Measurements from ENCODE around the gene CHGA.

CHGA gene

DNA sequence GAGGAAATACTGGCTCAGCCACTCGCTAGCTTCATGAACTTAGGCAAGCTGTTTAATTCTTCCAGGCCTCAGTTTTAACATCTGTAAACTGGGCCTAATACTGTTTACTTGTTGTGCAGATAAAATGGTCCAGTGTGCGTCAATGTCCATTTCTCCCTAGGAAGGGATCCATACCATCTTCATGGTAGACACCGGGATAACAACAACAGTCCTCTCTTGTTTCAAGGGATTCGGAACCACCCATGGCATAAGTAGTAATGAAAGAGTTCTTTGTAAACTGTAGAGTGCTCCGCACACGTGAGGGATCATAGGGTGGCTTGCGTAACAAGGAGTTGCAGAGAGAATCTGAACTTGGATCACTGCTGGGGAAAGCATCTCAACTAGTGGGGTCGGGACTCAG is 17.3 kb upstream of the CHGA start:
- no peak overlapping the region for H3K27ac ChIP-seq
- H3K4me3 ChIP-seq = no peak overlapping the region
- TF ChIP-seq CTCF (IDR thresholded peaks at IDR 0.05) = no peak
- no peak for DNase-seq (ENCODE audit: low spot score)

- no peak for TF ChIP-seq CTCF (IDR thresholded peaks at IDR 0.05)
- Histone ChIP-seq H3K4me3 (no peak overlapping the region), H3K27ac (no peak overlapping the region)
- no peak for DNase-seq (ENCODE audit: low spot score)
Observed at GRCh38 chr14:92906420-92906819, 16.5 kb upstream of the CHGA start.

GRCh38 chr14:92906823-92907222 is 16.1 kb upstream of the CHGA start:
- Histone ChIP-seq H3K4me3 (no peak overlapping the region), H3K27ac (no peak overlapping the region)
- DNase-seq (ENCODE audit: low spot score) = no peak
- no peak for TF ChIP-seq CTCF (IDR thresholded peaks at IDR 0.05)

DNA sequence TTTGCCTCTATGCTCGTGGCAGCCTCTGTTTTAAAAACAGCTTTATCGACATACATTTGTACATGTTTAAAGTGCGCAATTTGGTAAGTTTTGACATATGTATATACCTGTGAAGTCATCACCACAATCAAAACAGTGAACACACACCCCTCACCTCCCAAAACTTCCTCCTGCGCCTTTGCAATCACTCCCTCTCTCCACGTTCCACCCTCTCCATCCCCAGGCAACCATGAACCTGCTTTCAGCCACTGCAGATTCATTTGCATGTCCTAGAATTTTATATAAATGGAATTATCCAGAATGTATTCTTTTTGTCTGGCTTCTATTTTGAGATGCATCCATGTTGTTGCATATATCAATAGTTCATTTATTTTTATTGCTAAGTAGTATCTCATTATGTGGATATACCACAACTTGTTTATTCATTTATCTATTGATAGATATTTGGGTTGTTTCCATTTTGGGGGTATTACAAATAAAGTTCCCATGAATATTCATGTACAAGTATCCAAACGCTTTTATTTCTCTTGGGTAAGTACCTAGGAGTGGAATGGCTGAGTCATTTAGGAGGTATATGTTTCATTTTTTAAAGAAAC is 15.5 kb upstream of the CHGA start:
- no peak for TF ChIP-seq CTCF (IDR thresholded peaks at IDR 0.05)
- no peak for DNase-seq (ENCODE audit: low spot score)
- H3K27ac ChIP-seq = no peak overlapping the region
- no peak overlapping the region for H3K4me3 ChIP-seq

DNA sequence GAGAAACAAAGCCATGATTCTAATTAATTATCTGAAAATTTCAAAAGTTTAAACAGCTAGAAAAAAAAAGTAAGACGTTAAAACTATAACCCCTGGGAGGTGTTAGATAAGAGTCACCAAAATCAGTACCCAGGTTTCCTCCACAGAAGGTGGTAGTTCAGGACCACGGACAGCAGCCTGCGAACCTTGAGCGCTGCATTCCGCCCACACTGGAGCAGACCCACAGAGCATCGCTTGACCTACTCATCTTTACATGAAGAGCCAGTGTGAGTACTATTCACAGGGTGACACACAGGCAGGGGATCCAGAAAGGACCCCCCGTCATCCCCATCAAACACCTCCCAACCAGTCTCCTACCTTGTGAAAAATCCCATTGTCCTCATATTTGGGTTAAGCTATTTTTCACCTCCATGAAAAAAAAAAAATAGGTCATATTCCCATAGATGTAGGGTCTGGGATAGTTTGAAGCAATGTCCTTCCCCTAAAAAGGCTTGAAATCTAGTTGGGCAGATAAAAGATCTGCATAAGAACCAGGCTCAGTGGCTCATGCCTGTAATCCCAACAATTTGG is 8.8 kb upstream of the CHGA start:
- H3K27ac ChIP-seq = no peak overlapping the region

GRCh38 chr14:92916201-92916600 is 6.7 kb upstream of the CHGA start:
- TF ChIP-seq CTCF (IDR thresholded peaks at IDR 0.05) = no peak
- Histone ChIP-seq H3K27ac (no peak overlapping the region), H3K4me3 (no peak overlapping the region)
- DNase-seq (ENCODE audit: low spot score) = no peak

More for the DNA sequence above, 8.8 kb upstream of the CHGA start:
- H3K4me3 ChIP-seq = no peak overlapping the region
- TF ChIP-seq CTCF (IDR thresholded peaks at IDR 0.05) = no peak
- DNase-seq (ENCODE audit: low spot score) = no peak
